Measurements from ENCODE around the gene RALGPS2. TPM values are rescaled to one million over a fixed set of nuclear protein-coding genes. Genes with fewer than 3 reads are reported as not detected.

The RALGPS2 gene
- total and polyA plus RNA-seq, 2 donors (not counting 1 experiment from before 2014, with no cell fraction given) = 59.6 to 251 TPM

- H3K36me3 ChIP-seq (replicated peaks in 1 of 2; ENCODE audit: control extremely low read depth in 1 of 2, control insufficient read depth in 1 of 2, extremely low read depth in 1 of 2, insufficient read depth in 2 of 2, low read length in 1 of 2) = peaks cover 2 to 65% of the 10 kb centered on the region in 2 experiments
- peak overlapping the region; percentile 6 for H3K4me2 ChIP-seq (replicated peaks; ENCODE audit: low read depth, low read length, poor library complexity, severe bottlenecking)
- intact Hi-C loops (cut with micrococcal nuclease) = loop anchor here (2.0 to 10.0 kb wide), 2 partner anchors 51 to 231 kb away; no protein-coding TSS in a partner anchor
- ATAC-seq (ENCODE audit: low read depth) (peak; percentile 33), DNase-seq (no peak)
- H3K9me3 Mint-ChIP-seq (ENCODE audit: insufficient read depth) = no peaks in the 10 kb centered on the region
- peaks cover 51% of the 10 kb centered on the region for H3K4me1 Mint-ChIP-seq
- H3K27me3 ChIP-seq (replicated peaks in 1 of 4; ENCODE audit: control extremely low read depth in 1 of 4, control insufficient read depth in 3 of 4, insufficient read depth in 4 of 4, low read length in 3 of 4) = no peaks in the 10 kb centered on the region
- H4K20me1 ChIP-seq (ENCODE audit: control insufficient read depth, insufficient read depth, low read length, poor library complexity, severe bottlenecking) = peaks cover 50% of the 10 kb centered on the region
- no peak overlapping the region for H3K4me3 ChIP-seq (ENCODE audit: control extremely low read depth in 1 of 5, extremely low read depth in 1 of 5, insufficient read depth in 1 of 5, low read depth in 2 of 5, low read length in 4 of 5)
- peaks cover 14 to 39% of the 10 kb centered on the region in 2 donors for H3K4me1 ChIP-seq (ENCODE audit: control insufficient read depth in 2 of 2, insufficient read depth in 2 of 2, low read length in 2 of 2)
- TF ChIP-seq CTCF (IDR thresholded peaks at IDR 0.05) = peak; percentile 51
- no peak for TF ChIP-seq EZH2 (IDR thresholded peaks at IDR 0.05; ENCODE audit: borderline replicate concordance, insufficient read depth, low read depth, low read length, poor library complexity, severe bottlenecking)
- no peak overlapping the region for H3K27ac Mint-ChIP-seq
- peaks cover 82% of the 10 kb centered on the region for H3K79me2 ChIP-seq (ENCODE audit: control insufficient read depth, insufficient read depth, low read length)
- CTCF ChIA-PET = interaction anchor here (0.6 to 3.0 kb wide), 12 partner anchors 18 to 231 kb away, joined by 3 to 23 read pairs (median 3); no protein-coding TSS in a partner anchor
- POLR2A ChIA-PET = no interaction called here
- peak overlapping the region in 1 of 2 donors; percentile 56 for H3K27ac ChIP-seq (ENCODE audit: low read length in 2 of 2)
- no peaks in the 10 kb centered on the region for H3K27me3 Mint-ChIP-seq
- H3K9ac ChIP-seq (ENCODE audit: low read length) = no peak overlapping the region
- H3K9me3 ChIP-seq (ENCODE audit: control extremely low read depth in 1 of 3, control insufficient read depth in 2 of 3, insufficient read depth in 1 of 3, low read length in 2 of 3) = peaks cover 1 to 18% (median 3%) of the 10 kb centered on the region in 3 donors
- H2AFZ ChIP-seq (ENCODE audit: insufficient read depth, low read depth, low read length, poor library complexity, severe bottlenecking) = no peak overlapping the region
- no peak overlapping the region for H3K4me3 Mint-ChIP-seq
Observed at GRCh38 chr1:178774263-178774662, 49.2 kb downstream of the RALGPS2 start.

- H3K4me3 ChIP-seq (ENCODE audit: control extremely low read depth in 1 of 5, extremely low read depth in 1 of 5, insufficient read depth in 1 of 5, low read depth in 2 of 5, low read length in 4 of 5) = no peak overlapping the region
- peaks cover 0 to 1% (median 1%) of the 10 kb centered on the region in 3 donors for H3K9me3 ChIP-seq (ENCODE audit: control extremely low read depth in 1 of 3, control insufficient read depth in 2 of 3, insufficient read depth in 1 of 3, low read length in 2 of 3)
- Mint-ChIP-seq H3K9me3 (ENCODE audit: insufficient read depth) (peaks cover 3% of the 10 kb centered on the region), H3K27me3 (no peaks in the 10 kb centered on the region), H3K4me1 (peaks cover 54% of the 10 kb centered on the region), H3K4me3 (no peak overlapping the region), H3K27ac (peak overlapping the region; percentile 44)
- H3K27me3 ChIP-seq (replicated peaks in 1 of 4; ENCODE audit: control extremely low read depth in 1 of 4, control insufficient read depth in 3 of 4, insufficient read depth in 4 of 4, low read length in 3 of 4) = no peaks in the 10 kb centered on the region
- ChIA-PET POLR2A (no interaction called here), CTCF (interaction anchor here (1.5 to 1.6 kb wide), 2 partner anchors 8 to 226 kb away, joined by 6 to 9 read pairs; no protein-coding TSS in a partner anchor)
- intact Hi-C loops (cut with micrococcal nuclease) = loop anchor here (10.0 kb wide), 1 partner anchor 48 kb away; no protein-coding TSS in a partner anchor
- peak overlapping the region in 1 of 2 donors; percentile 56 for H3K27ac ChIP-seq (ENCODE audit: low read length in 2 of 2)
- H3K36me3 ChIP-seq (replicated peaks in 1 of 2; ENCODE audit: control extremely low read depth in 1 of 2, control insufficient read depth in 1 of 2, extremely low read depth in 1 of 2, insufficient read depth in 2 of 2, low read length in 1 of 2) = peaks cover 11 to 66% of the 10 kb centered on the region in 2 experiments
- peaks cover 81% of the 10 kb centered on the region for H3K79me2 ChIP-seq (ENCODE audit: control insufficient read depth, insufficient read depth, low read length)
- DNase-seq (no peak), ATAC-seq (ENCODE audit: low read depth) (no peak)
- H3K4me2 ChIP-seq (replicated peaks; ENCODE audit: low read depth, low read length, poor library complexity, severe bottlenecking) = no peak overlapping the region
- no peak overlapping the region for H3K9ac ChIP-seq (ENCODE audit: low read length)
- H2AFZ ChIP-seq (ENCODE audit: insufficient read depth, low read depth, low read length, poor library complexity, severe bottlenecking) = no peak overlapping the region
- WGBS (ENCODE audit: insufficient coverage) = 100% methylated on average over 1 of the region's 2 CpGs
- H4K20me1 ChIP-seq (ENCODE audit: control insufficient read depth, insufficient read depth, low read length, poor library complexity, severe bottlenecking) = peaks cover 30% of the 10 kb centered on the region
- peaks cover 4 to 38% of the 10 kb centered on the region in 2 donors for H3K4me1 ChIP-seq (ENCODE audit: control insufficient read depth in 2 of 2, insufficient read depth in 2 of 2, low read length in 2 of 2)
- no peak for TF ChIP-seq CTCF (IDR thresholded peaks at IDR 0.05)
- TF ChIP-seq EZH2 (IDR thresholded peaks at IDR 0.05; ENCODE audit: borderline replicate concordance, insufficient read depth, low read depth, low read length, poor library complexity, severe bottlenecking) = no peak
Observed at GRCh38 chr1:178776553-178776952, 51.5 kb downstream of the RALGPS2 start.

Data from B cell (primary cell).